Astrocyte (in vitro differentiated cells and primary cell): ENCODE results near the gene C8A. TPM values are rescaled to one million over a fixed set of nuclear protein-coding genes. Genes with fewer than 3 reads are reported as not detected.

ENCODE experiments used
- DNase-seq: peaks from one replicate; pipeline ENCODE4 v3.0.0-alpha.2; 2010; ENCODE audit warnings: low read depth
- FAIRE-seq: peaks from 2 replicates; lab custom pipeline; 2011; peaks lifted over from hg19 to GRCh38; lab: Jason Lieb, UNC
- H2AFZ ChIP-seq: 2 replicates; pipeline ENCODE4 v1.6.0; 2012; ENCODE audit warnings: low read depth, low read length, inconsistent platforms
- H3K27ac ChIP-seq: 2 replicates; pipeline ENCODE4 v1.5.1; 2011; ENCODE audit warnings: low read depth, low read length, inconsistent platforms
- H3K27me3 ChIP-seq: 2 replicates; pipeline ENCODE4 v1.6.0; 2011; ENCODE audit warnings: low read length, inconsistent platforms; ENCODE audit not compliant: insufficient read depth
- H3K36me3 ChIP-seq: 2 replicates; pipeline ENCODE4 v1.5.1; 2011; ENCODE audit warnings: low read length, inconsistent platforms; ENCODE audit not compliant: insufficient read depth
- H3K4me1 ChIP-seq: 2 replicates; pipeline ENCODE4 v1.5.1; 2011; ENCODE audit warnings: low read length, inconsistent platforms; ENCODE audit not compliant: insufficient read depth
- H3K4me2 ChIP-seq: 2 replicates; pipeline ENCODE4 v1.6.0; 2012; ENCODE audit warnings: low read length, inconsistent platforms
- H3K4me3 ChIP-seq: 2 replicates; pipeline ENCODE4 v1.5.1; 2011; ENCODE audit warnings: low read depth, mild to moderate bottlenecking, low read length, inconsistent platforms; ENCODE audit not compliant: insufficient read depth
- H3K79me2 ChIP-seq: 2 replicates; pipeline ENCODE4 v1.6.0; 2012; ENCODE audit warnings: mild to moderate bottlenecking, low read length, inconsistent platforms; ENCODE audit not compliant: insufficient read depth
- H3K9ac ChIP-seq: 2 replicates; pipeline ENCODE4 v1.6.0; 2012; ENCODE audit warnings: mild to moderate bottlenecking, low read length, inconsistent platforms
- H3K9me3 ChIP-seq: 2 replicates; pipeline ENCODE4 v1.5.1; 2012; ENCODE audit warnings: low read depth, mild to moderate bottlenecking, low read length, inconsistent platforms; ENCODE audit not compliant: insufficient read depth
- H4K20me1 ChIP-seq: 2 replicates; pipeline ENCODE4 v1.6.0; 2012; ENCODE audit warnings: low read length, inconsistent platforms; ENCODE audit not compliant: insufficient read depth
- H3K27ac Mint-ChIP-seq: one replicate; pipeline ENCODE4 v1.8.0; 2021; ENCODE audit warnings: mild to moderate bottlenecking, mixed read lengths; ENCODE audit not compliant: unreplicated experiment
- H3K27me3 Mint-ChIP-seq: one replicate; pipeline ENCODE4 v1.8.0; 2021; ENCODE audit warnings: low read depth, mixed read lengths; ENCODE audit not compliant: unreplicated experiment
- H3K36me3 Mint-ChIP-seq: one replicate; pipeline ENCODE4 v1.8.0; 2021; ENCODE audit warnings: low read depth, mixed read lengths; ENCODE audit not compliant: unreplicated experiment
- H3K4me1 Mint-ChIP-seq: one replicate; pipeline ENCODE4 v1.8.0; 2021; ENCODE audit warnings: low read depth, mixed read lengths; ENCODE audit not compliant: unreplicated experiment
- H3K4me3 Mint-ChIP-seq: one replicate; pipeline ENCODE4 v1.8.0; 2021; ENCODE audit warnings: mild to moderate bottlenecking, moderate library complexity, mixed read lengths; ENCODE audit not compliant: unreplicated experiment
- H3K9me3 Mint-ChIP-seq: one replicate; pipeline ENCODE4 v1.8.0; 2021; ENCODE audit warnings: mild to moderate bottlenecking, mixed read lengths; ENCODE audit not compliant: unreplicated experiment
- EZH2 ChIP-seq: IDR thresholded peaks from 2 replicates; pipeline ENCODE4 v1.6.1; 2012; ENCODE audit warnings: mild to moderate bottlenecking, low read length, inconsistent platforms; ENCODE audit not compliant: insufficient read depth
- total RNA-seq: library from RNA; stranded (reverse); gene quantifications from 2 replicates; pipeline ENCODE4 v1.2.1, GENCODE V29; 2021
- TF ChIP-seq, protein P1 (sequence below): IDR thresholded peaks from 2 replicates; pipeline ENCODE4 v1.5.1; 2011; ENCODE audit warnings: low read depth, mild to moderate bottlenecking, inconsistent platforms, low read length, moderate library complexity; ENCODE audit not compliant: insufficient read depth

C8A gene
- total RNA-seq, 1 donor from 2014 or later, result not detected

DNA sequence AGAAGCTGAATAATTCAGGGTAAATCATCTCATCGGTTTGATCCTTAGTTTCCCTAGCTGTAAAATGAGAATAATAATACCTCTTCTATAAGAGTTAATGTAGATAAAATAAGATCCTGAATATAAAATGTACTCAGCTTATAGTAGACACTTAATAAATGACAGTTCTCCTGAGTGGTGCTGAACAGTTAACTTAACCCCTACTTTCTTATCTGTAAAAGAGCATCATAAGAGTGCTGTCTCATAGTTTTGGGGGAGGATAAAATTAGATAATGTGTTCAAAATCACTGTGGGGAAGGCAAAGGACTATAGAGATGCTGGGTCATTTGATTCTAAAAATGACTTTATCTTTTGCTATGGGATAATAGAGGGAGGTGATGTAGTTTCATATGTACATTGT lies 593 bp downstream of the C8A start:
- Mint-ChIP-seq H3K27ac (no peak overlapping the region), H3K4me3 (no peak overlapping the region), H3K9me3 (no peaks in the 10 kb centered on the region), H3K27me3 (peaks cover 3% of the 10 kb centered on the region), H3K4me1 (no peaks in the 10 kb centered on the region), H3K36me3 (no peaks in the 10 kb centered on the region)
- no peak overlapping the region for H3K4me2 ChIP-seq
- H3K27ac ChIP-seq, result no peak overlapping the region
- H2AFZ ChIP-seq, result no peak overlapping the region
- H3K4me1 ChIP-seq, result no peaks in the 10 kb centered on the region
- TF ChIP-seq, protein P1, sequence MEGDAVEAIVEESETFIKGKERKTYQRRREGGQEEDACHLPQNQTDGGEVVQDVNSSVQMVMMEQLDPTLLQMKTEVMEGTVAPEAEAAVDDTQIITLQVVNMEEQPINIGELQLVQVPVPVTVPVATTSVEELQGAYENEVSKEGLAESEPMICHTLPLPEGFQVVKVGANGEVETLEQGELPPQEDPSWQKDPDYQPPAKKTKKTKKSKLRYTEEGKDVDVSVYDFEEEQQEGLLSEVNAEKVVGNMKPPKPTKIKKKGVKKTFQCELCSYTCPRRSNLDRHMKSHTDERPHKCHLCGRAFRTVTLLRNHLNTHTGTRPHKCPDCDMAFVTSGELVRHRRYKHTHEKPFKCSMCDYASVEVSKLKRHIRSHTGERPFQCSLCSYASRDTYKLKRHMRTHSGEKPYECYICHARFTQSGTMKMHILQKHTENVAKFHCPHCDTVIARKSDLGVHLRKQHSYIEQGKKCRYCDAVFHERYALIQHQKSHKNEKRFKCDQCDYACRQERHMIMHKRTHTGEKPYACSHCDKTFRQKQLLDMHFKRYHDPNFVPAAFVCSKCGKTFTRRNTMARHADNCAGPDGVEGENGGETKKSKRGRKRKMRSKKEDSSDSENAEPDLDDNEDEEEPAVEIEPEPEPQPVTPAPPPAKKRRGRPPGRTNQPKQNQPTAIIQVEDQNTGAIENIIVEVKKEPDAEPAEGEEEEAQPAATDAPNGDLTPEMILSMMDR, result no peak
- no peak for TF ChIP-seq EZH2
- H3K4me3 ChIP-seq, result no peak overlapping the region
- no peaks in the 10 kb centered on the region for H3K9me3 ChIP-seq
- H3K79me2 ChIP-seq, result no peaks in the 10 kb centered on the region
- H4K20me1 ChIP-seq, result no peaks in the 10 kb centered on the region
- no peak overlapping the region for H3K9ac ChIP-seq
- DNase-seq, result no peak
- H3K36me3 ChIP-seq, result no peaks in the 10 kb centered on the region
- H3K27me3 ChIP-seq, result no peaks in the 10 kb centered on the region
- FAIRE-seq, result no peak

DNA sequence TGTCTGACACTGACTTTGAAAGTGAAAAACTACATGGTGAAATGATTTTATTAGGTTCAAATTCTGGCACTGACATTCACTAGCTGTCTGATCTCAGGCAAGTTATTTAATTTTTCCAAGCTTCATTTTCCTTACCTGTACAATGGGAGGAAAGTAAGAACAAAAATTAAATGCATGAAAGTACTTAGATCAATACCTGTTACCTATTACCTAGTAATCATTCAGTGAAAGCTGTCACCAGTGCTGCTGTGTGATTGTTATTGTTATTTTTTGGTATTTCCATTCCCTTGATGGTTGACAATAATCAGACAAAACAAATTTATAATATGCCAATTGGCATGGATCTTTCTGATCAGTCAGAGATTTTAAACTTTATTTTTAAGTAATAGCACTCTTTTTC lies 1.6 kb downstream of the C8A start:
- Histone ChIP-seq H3K36me3 (no peaks in the 10 kb centered on the region), H3K4me3 (no peak overlapping the region), H2AFZ (no peak overlapping the region), H3K79me2 (no peaks in the 10 kb centered on the region), H3K4me2 (no peak overlapping the region), H3K9ac (no peak overlapping the region), H3K9me3 (no peaks in the 10 kb centered on the region), H3K4me1 (no peaks in the 10 kb centered on the region), H3K27me3 (no peaks in the 10 kb centered on the region), H3K27ac (no peak overlapping the region), H4K20me1 (no peaks in the 10 kb centered on the region)
- Mint-ChIP-seq H3K36me3 (no peaks in the 10 kb centered on the region), H3K4me1 (no peaks in the 10 kb centered on the region), H3K9me3 (peaks cover 4% of the 10 kb centered on the region), H3K4me3 (no peak overlapping the region), H3K27ac (no peak overlapping the region), H3K27me3 (peaks cover 6% of the 10 kb centered on the region)
- FAIRE-seq (no peak), DNase-seq (no peak)
- TF ChIP-seq, protein P1, result no peak
- TF ChIP-seq EZH2, result no peak

DNA sequence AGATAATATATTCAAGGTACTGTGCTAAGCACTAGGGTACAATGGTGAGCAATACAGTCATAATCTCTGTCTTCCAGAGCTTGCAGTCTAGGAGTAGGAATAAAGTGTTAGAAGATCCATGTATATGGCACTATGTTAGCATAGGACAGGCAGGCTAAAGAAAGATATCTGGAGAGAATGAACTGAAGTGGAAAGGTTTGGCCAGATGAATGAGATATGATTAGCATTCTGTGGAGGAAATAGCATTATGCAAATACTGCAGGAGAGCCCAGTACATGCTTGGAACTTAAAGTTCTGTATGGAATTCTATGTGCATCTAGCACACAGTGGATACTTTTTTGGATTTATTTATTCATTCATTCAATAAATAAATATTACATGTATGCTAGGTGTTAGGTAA lies 4.7 kb downstream of the C8A start:
- DNase-seq, result no peak
- Mint-ChIP-seq H3K4me3 (no peak overlapping the region), H3K36me3 (no peaks in the 10 kb centered on the region), H3K27ac (no peak overlapping the region), H3K9me3 (peaks cover 4% of the 10 kb centered on the region), H3K4me1 (peaks cover 2% of the 10 kb centered on the region), H3K27me3 (peaks cover 3% of the 10 kb centered on the region)
- no peak for TF ChIP-seq EZH2
- TF ChIP-seq, protein P1, result no peak
- no peaks in the 10 kb centered on the region for H4K20me1 ChIP-seq
- no peak overlapping the region for H3K4me3 ChIP-seq
- H3K79me2 ChIP-seq, result no peaks in the 10 kb centered on the region
- no peaks in the 10 kb centered on the region for H3K4me1 ChIP-seq
- FAIRE-seq, result no peak
- no peak overlapping the region for H3K27ac ChIP-seq
- H3K9ac ChIP-seq, result no peak overlapping the region
- no peak overlapping the region for H2AFZ ChIP-seq
- no peaks in the 10 kb centered on the region for H3K9me3 ChIP-seq
- H3K4me2 ChIP-seq, result no peak overlapping the region
- H3K27me3 ChIP-seq, result no peaks in the 10 kb centered on the region
- H3K36me3 ChIP-seq, result no peaks in the 10 kb centered on the region
